Glomerular endothelial cell (primary cell): Measurements from ENCODE around the gene NNMT. TPM values are rescaled to one million over a fixed set of nuclear protein-coding genes. Genes with fewer than 3 reads are reported as not detected.
A peak's percentile ranks its signal among the peaks of the same experiment; 100 is the strongest.
"Not testable (repeated sequence)": the region's sequence is repeated elsewhere in the genome, so short reads cannot be mapped to it uniquely, and the experiment has no call there.

Experiments
- DNase-seq: peaks from one replicate; pipeline ENCODE4 v3.0.0-alpha.2; 2011; ENCODE audit warnings: low read depth, low spot score; ENCODE audit errors: extremely low read depth
- total RNA-seq: library from RNA; depleted of rRNA; stranded (reverse); fragments of >200 nt; gene quantifications from 2 replicates; pipeline ENCODE4 v1.2.3, GENCODE V29; 2015

NNMT gene
- total RNA-seq, 1 donor from 2014 or later = 279 TPM

DNA sequence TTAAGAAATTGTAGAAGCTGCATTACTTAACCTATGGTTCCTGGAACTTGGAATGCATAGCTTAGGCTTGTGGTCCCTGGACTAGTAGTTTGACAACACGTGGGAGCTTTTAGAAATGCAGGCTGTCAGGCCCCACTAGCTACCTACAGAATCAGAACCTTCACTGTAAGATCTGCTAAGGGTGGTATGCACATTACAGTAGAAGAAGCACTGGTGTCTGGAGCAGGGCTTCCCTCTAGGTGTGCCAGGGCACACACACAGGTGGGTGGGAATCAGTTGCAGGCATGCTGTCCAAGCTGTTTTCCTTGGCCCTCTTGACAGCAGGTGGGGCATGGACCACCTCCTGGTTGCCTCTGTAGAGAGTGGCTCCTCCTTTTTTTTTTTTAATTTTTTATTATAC lies 8.8 kb downstream of the NNMT start:
- DNase-seq = no peak

GRCh38 chr11:114307524-114308203 lies 11.5 kb downstream of the NNMT start:
- no peak for DNase-seq

DNA sequence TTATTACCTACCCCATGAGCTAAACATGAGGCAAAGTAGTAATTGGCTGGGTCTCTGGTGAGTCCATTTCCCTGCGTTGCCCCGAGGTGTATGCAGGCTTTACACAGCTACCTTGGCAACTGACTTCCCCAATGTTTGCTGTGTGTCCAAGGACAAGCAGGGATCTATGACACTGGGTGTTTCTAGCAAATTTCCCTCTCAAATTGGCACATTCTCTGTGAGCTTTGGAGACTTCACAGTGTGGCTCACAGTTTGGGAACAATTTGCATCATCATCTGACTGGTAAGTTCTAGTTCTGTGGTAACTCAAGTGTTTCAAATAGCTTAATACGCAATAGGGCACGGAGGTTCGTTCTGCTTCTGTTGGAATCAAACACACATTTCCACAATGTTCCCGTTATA lies 12.5 kb downstream of the NNMT start:
- DNase-seq = no peak

GRCh38 chr11:114309517-114309916 lies 13.3 kb downstream of the NNMT start:
- no peak for DNase-seq

DNA sequence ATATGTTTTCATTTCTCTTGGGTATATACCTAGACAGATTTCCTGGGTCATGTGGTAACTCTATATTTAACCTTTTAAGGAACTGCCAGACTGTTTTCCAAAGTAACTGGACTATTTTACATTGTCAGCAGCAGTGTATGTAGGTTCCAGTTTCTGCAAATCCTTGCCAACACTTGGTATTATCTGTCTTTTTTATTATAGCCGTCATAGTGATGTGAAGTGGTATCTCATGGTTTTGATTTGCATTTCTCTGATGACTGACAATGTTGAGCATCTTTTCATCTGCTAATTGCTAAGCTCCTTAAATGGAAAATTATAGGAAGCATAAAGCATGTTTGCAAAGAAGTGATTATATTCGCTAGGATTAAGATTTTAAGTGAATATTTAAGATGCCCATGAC lies 13.9 kb downstream of the NNMT start:
- DNase-seq = no peak

DNA sequence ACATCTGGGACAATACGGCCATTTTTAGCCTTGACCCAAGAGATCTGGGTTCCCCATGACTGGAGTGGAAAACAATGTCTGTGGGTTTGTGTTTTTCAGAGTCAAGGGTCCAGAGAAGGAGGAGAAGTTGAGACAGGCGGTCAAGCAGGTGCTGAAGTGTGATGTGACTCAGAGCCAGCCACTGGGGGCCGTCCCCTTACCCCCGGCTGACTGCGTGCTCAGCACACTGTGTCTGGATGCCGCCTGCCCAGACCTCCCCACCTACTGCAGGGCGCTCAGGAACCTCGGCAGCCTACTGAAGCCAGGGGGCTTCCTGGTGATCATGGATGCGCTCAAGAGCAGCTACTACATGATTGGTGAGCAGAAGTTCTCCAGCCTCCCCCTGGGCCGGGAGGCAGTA lies 15.7 kb downstream of the NNMT start:
- DNase-seq = no peak

DNA sequence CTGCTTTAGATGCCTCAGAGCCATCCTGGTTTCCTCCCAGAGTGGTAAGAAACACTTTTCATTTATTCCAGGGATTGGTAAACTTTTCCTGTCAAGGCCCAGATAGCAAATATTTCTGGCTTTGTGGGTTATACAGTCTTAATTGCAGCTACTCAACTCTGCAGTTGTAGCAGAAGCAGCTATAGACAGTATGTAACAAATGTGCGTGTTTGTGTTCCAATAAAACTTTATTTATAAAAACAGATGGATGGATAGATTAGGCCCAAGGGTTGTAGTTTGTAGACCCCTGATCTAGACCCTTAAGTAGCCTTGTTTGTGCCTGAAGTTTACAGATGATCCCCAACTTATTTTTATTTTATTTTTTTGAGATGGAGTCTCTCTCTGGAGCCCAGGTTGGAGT lies 17.9 kb downstream of the NNMT start:
- no peak for DNase-seq

DNA sequence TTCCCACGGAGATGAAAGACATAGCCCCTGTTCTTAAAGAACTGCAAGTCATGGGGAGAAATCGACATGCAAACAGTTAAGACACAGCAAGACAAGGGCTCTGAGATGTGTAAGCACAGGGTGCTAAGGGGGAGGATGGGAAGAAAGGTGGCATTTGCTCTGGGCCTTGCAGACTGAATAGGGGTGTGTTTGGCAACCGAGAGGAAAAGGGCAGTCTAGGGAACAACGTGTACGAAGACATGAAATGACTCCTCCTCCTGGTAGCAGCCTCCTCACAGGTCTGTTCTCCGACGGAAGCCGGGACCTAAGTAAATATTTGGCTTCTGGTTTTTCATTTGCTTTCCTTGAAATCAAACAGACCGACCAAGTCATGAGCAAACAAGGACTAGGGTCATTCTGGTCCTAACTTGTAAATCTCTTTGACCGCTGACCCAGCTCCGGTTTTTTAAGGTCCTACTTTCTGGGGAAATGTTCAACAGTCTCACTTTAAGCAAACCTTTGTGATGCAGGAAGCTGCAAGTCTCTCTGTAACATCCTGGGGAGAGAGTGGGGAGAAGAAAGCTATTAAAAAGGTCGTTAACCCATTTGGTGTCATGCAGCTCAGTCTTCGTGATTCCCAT lies 19.7 kb downstream of the NNMT start:
- no peak for DNase-seq

GRCh38 chr11:114316980-114317786 lies 21.0 kb downstream of the NNMT start:
- DNase-seq = no peak

GRCh38 chr11:114317787-114318137 lies 21.6 kb downstream of the NNMT start:
- DNase-seq = no peak

DNA sequence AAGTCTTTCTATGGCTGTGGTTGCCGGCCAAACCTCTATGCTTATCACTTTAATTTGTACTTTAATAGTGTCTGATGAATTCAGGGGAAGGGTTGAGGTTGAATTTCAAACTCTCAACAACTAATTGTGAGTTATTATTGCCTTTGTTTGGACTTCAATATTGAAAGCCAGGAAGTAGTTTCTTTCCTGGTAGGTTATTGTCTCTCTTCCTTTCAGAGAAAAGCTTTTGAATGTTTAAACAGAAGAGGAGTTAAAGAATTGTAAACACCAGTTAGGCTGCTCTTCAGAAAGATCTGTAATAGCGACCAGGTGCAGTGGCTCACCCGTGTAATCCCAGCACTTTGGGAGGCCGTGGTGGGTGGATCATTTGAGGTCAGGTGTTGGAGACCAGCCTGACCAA lies 22.2 kb downstream of the NNMT start:
- DNase-seq = no peak

DNA sequence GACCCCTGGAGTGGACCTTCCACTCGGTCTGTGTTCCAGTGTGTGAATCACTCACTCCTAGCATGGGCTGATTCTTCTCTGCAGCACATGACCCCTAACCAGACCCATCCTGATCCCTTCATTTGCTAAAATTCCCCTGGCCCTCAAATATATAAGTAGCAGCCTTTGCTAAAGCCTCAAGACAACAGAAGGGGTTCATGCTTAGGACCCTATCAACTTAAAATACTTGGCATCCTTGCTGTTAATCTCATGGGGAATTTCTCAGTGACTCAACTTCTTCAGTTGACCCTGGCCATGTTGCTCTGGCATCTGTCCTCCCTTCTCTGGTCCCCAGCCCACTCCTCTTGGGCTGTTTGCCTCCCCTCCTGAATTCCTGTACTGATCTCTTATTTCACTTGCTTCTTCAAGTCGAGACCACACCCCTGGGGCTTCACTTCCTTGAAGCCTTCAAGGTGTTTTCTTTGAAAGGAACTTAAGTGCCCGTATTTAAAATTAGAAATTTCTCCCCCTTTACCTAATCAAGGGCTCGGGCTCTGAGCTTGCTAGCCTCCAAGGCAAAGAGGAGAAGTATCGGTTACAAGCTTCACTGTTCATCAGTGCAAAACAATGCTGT lies 23.6 kb downstream of the NNMT start:
- no peak for DNase-seq

GRCh38 chr11:114321621-114322257 lies 25.5 kb downstream of the NNMT start:
- DNase-seq = no peak

GRCh38 chr11:114322934-114323333 lies 26.7 kb downstream of the NNMT start:
- DNase-seq = no peak

DNA sequence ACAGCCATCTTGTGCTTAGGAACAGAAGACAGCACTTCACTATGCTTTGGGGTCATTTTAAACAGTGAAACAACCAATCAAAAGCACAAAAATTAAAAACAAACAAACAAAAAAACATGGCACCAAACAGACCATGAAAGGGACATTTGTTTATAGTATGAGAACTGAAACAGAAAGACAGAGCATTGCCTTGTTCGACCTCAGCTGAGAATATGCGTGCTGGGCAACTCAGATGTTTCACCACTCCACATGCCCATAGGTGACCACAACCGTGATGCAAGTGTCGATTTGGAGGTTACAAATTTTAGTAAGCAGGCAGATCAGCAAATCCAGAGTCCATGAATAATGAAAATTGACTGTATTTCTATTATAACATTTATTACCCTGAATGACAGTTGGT lies 30.0 kb downstream of the NNMT start:
- no peak for DNase-seq

- DNase-seq = no peak
Observed at GRCh38 chr11:114326776-114327175, 30.6 kb downstream of the NNMT start.

- DNase-seq = no peak
Observed at GRCh38 chr11:114330373-114330772, 34.2 kb downstream of the NNMT start.

- peak; percentile 70 for DNase-seq
Observed at GRCh38 chr11:114340311-114341131, 44.3 kb downstream of the NNMT start.

- DNase-seq = not testable (repeated sequence)
Observed at GRCh38 chr11:114341667-114342066, 45.5 kb downstream of the NNMT start.

- no peak for DNase-seq
Observed at GRCh38 chr11:114342476-114342875, 46.3 kb downstream of the NNMT start.
